CD14-positive monocyte (primary cell): ENCODE measurements around the gene WDR20. TPM values are rescaled to one million over a fixed set of nuclear protein-coding genes. Genes with fewer than 3 reads are reported as not detected.

Experiments
- DNase-seq, 3 donors: peaks; one replicate each; pipeline ENCODE4 v3.0.0-alpha.2; 2011 to 2022
- H2AFZ ChIP-seq: 2 replicates; pipeline ENCODE4 v1.6.0; 2012; ENCODE audit warnings: mild to moderate bottlenecking, low read depth, low read length, inconsistent platforms; ENCODE audit not compliant: insufficient read depth, poor library complexity, severe bottlenecking
- H3K27ac ChIP-seq, 2 donors: 1 replicate in 1 of 2; 2 replicates in 1 of 2; pipeline ENCODE4 v1.5.1; 2012 to 2013; ENCODE audit warnings: low read length in 2 of 2, control low read depth in 1 of 2, inconsistent platforms in 1 of 2, low read depth in 1 of 2, mild to moderate bottlenecking in 1 of 2
- H3K27me3 ChIP-seq, 2 donors: one replicate each; pipeline versions ENCODE4 v1.6.0 to v1.6.1; 2011 to 2013; ENCODE audit warnings: low read length in 2 of 2; ENCODE audit not compliant: control insufficient read depth in 2 of 2, insufficient read depth in 2 of 2
- H3K36me3 ChIP-seq, 2 donors: replicated peaks in 1 of 2; 1 replicate in 1 of 2; 2 replicates in 1 of 2; pipeline versions ENCODE4 v1.5.1 to v1.6.1; 2012 to 2013; ENCODE audit warnings: low read length in 2 of 2, control low read depth in 1 of 2, inconsistent platforms in 1 of 2, mild to moderate bottlenecking in 1 of 2; ENCODE audit not compliant: insufficient read depth in 2 of 2, control insufficient read depth in 1 of 2
- H3K4me1 ChIP-seq, 2 donors: 1 replicate in 1 of 2; 2 replicates in 1 of 2; pipeline versions ENCODE4 v1.5.1 to v1.6.1; 2012 to 2013; ENCODE audit warnings: low read length in 2 of 2, control low read depth in 1 of 2, inconsistent platforms in 1 of 2, mild to moderate bottlenecking in 1 of 2, moderate library complexity in 1 of 2; ENCODE audit not compliant: insufficient read depth in 2 of 2, control insufficient read depth in 1 of 2
- H3K4me2 ChIP-seq: replicated peaks from 2 replicates; pipeline ENCODE3; 2012; ENCODE audit warnings: low read length, moderate library complexity, mild to moderate bottlenecking; ENCODE audit not compliant: poor library complexity, severe bottlenecking; ENCODE audit errors: extremely low read depth
- H3K4me3 ChIP-seq, 3 experiments: fragments of 200-600 bp in 1 of 3; sonication (generic) in 1 of 3; replicated peaks in 1 of 3; 1 replicate in 2 of 3; 2 replicates in 1 of 3; pipeline ENCODE4 v1.5.1; 2011 to 2013; ENCODE audit warnings: low read length in 3 of 3, mild to moderate bottlenecking in 3 of 3, control low read depth in 2 of 3, low read depth in 2 of 3, inconsistent platforms in 1 of 3, moderate library complexity in 1 of 3
- H3K79me2 ChIP-seq: 2 replicates; pipeline ENCODE4 v1.6.0; 2012; ENCODE audit warnings: mild to moderate bottlenecking, control low read depth, inconsistent platforms, low read length, moderate library complexity; ENCODE audit not compliant: insufficient read depth
- H3K9ac ChIP-seq: 2 replicates; pipeline ENCODE4 v1.6.0; 2017; ENCODE audit warnings: low read length, mild to moderate bottlenecking; ENCODE audit not compliant: insufficient read depth, poor library complexity, severe bottlenecking
- H3K9me3 ChIP-seq, 2 donors: replicated peaks in 1 of 2; 1 replicate in 1 of 2; 2 replicates in 1 of 2; pipeline versions ENCODE4 v1.5.1 to v1.6.1; 2012 to 2013; ENCODE audit warnings: low read length in 2 of 2, control low read depth in 1 of 2; ENCODE audit not compliant: control insufficient read depth in 1 of 2, insufficient read depth in 1 of 2
- H4K20me1 ChIP-seq: 2 replicates; pipeline ENCODE4 v1.6.0; 2012; ENCODE audit warnings: mild to moderate bottlenecking, low read length, control low read depth, moderate library complexity; ENCODE audit not compliant: insufficient read depth
- H3K27ac Mint-ChIP-seq, 7 donors: one replicate each; pipeline ENCODE4 v1.8.0; 2020; ENCODE audit warnings: mild to moderate bottlenecking in 7 of 7, mixed read lengths in 7 of 7, moderate library complexity in 6 of 7, inconsistent platforms in 2 of 7
- H3K27me3 Mint-ChIP-seq, 3 donors: one replicate each; pipeline ENCODE4 v1.8.0; 2021 to 2022; ENCODE audit warnings: low read depth in 3 of 3, mild to moderate bottlenecking in 3 of 3, mixed read lengths in 3 of 3, moderate library complexity in 3 of 3, inconsistent platforms in 1 of 3
- H3K36me3 Mint-ChIP-seq, 2 donors: one replicate each; pipeline ENCODE4 v1.8.0; 2020; ENCODE audit warnings: mixed read lengths in 2 of 2, inconsistent platforms in 1 of 2, mild to moderate bottlenecking in 1 of 2
- H3K4me1 Mint-ChIP-seq: one replicate; pipeline ENCODE4 v1.8.0; 2020; ENCODE audit warnings: mild to moderate bottlenecking, mixed read lengths
- H3K4me3 Mint-ChIP-seq, 2 donors: one replicate each; pipeline ENCODE4 v1.8.0; 2020; ENCODE audit warnings: mild to moderate bottlenecking in 2 of 2, mixed read lengths in 2 of 2, moderate library complexity in 1 of 2
- H3K9me3 Mint-ChIP-seq, 7 donors: one replicate each; pipeline ENCODE4 v1.8.0; 2020 to 2022; ENCODE audit warnings: mixed read lengths in 7 of 7, mild to moderate bottlenecking in 6 of 7, moderate library complexity in 6 of 7, inconsistent platforms in 2 of 7
- CTCF ChIP-seq: fragments of 200-600 bp; IDR thresholded peaks from one replicate; pipeline ENCODE4 v1.8.0; 2022; ENCODE audit warnings: antibody characterized with exemption, mild to moderate bottlenecking
- WGBS: methylation state at CpG from one replicate; pipeline ENCODE4 v1.1.5; 2013; ENCODE audit warnings: missing lambda C conversion rate; ENCODE audit not compliant: insufficient coverage; 5-methylcytosine and 5-hydroxymethylcytosine counted together
- intact Hi-C, 2 donors: fragments of 100-400 bp; cut with micrococcal nuclease; formaldehyde crosslinking; loops; one replicate each; pipeline versions ENCODE4 v1.15.0 to v1.15.1; 2023
- polyA plus RNA-seq, 3 donors: library from polyadenylated mRNA; depleted of rRNA in 1 of 3; unstranded in 2 of 3; stranded (reverse) in 1 of 3; fragments of 300-500 nt in 2 of 3; fragments of >200 nt in 1 of 3; fragmentation: Illumina TruSeq in 2 of 3; gene quantifications; 1 replicate in 2 of 3; 2 replicates in 1 of 3; pipeline ENCODE4 v1.2.3, GENCODE V29; 2012 to 2021

WDR20 gene
- polyA plus RNA-seq, 3 donors, result 7.4 to 13.3 (median 9.0) TPM

DNA sequence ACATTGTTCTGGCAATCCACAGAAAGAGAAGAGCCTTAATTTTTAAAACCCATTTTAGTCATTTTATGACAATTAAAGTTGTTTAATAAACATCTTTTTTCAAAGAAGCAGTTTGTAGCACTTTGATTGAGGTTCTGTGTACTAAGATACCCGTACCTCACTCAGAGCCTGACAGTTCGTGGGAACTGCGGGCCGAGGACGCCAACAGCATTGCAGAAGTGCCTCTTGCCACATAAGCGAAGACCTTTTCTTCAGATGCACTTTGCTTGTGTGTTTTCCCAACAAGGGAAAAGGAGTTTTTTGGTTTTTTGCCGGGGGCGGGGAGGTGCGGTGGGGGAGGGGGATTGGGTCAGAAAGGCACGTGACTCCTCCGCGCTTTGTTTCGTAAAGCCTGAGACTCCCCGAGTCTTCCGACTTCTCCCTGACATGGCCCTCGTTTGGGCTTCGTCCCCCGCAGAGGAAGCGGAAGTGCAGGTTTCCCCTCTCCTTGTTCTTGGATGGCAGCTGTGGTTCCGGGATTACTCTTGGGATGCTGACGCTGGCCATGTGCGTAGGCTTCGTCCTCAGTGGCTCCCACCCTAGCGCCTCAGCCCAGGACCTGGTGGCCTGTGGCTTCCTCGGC lies 70.8 kb downstream of the WDR20 start:
- Histone ChIP-seq H4K20me1 (peaks cover 51% of the 10 kb centered on the region), H3K9me3 (no peaks in the 10 kb centered on the region), H3K79me2 (no peaks in the 10 kb centered on the region), H3K36me3 (peaks cover 60 to 94% of the 10 kb centered on the region in 2 donors), H3K9ac (no peak overlapping the region), H3K27me3 (no peaks in the 10 kb centered on the region), H3K27ac (no peak overlapping the region), H3K4me2 (no peak overlapping the region), H3K4me3 (no peak overlapping the region), H3K4me1 (no peaks in the 10 kb centered on the region), H2AFZ (no peak overlapping the region)
- 94% methylated on average over 17 of the region's 25 CpGs for WGBS
- Mint-ChIP-seq H3K27ac (no peak overlapping the region), H3K9me3 (no peaks in the 10 kb centered on the region), H3K4me1 (no peaks in the 10 kb centered on the region), H3K27me3 (peaks cover 0 to 1% (median 1%) of the 10 kb centered on the region in 3 donors), H3K36me3 (peaks cover 63 to 82% of the 10 kb centered on the region in 2 donors), H3K4me3 (no peak overlapping the region)
- intact Hi-C loops, result no loop called here
- peak in 2 of 3 donors; percentile 4 to 24 for DNase-seq
- no peak for TF ChIP-seq CTCF

- no peaks in the 10 kb centered on the region for H3K4me1 Mint-ChIP-seq
- Histone ChIP-seq H3K27ac (no peak overlapping the region), H3K9ac (no peak overlapping the region), H3K9me3 (no peaks in the 10 kb centered on the region), H4K20me1 (peaks cover 48% of the 10 kb centered on the region), H3K79me2 (no peaks in the 10 kb centered on the region), H3K36me3 (peaks cover 57 to 94% of the 10 kb centered on the region in 2 donors), H3K27me3 (no peaks in the 10 kb centered on the region), H2AFZ (no peak overlapping the region), H3K4me1 (no peaks in the 10 kb centered on the region), H3K4me2 (no peak overlapping the region), H3K4me3 (no peak overlapping the region)
- peaks cover 0 to 3% (median 2%) of the 10 kb centered on the region in 3 donors for H3K27me3 Mint-ChIP-seq
- peak overlapping the region in 1 of 7 donors; percentile 40 for H3K27ac Mint-ChIP-seq
- no peaks in the 10 kb centered on the region for H3K9me3 Mint-ChIP-seq
- no peak for TF ChIP-seq CTCF
- peaks cover 61 to 79% of the 10 kb centered on the region in 2 donors for H3K36me3 Mint-ChIP-seq
- H3K4me3 Mint-ChIP-seq, result no peak overlapping the region
- intact Hi-C loops, result no loop called here
- 100% methylated on average over 12 of the region's 12 CpGs for WGBS
- DNase-seq, result no peak
Observed at GRCh38 chr14:102211240-102211639, 71.5 kb downstream of the WDR20 start.
